ENCODE data around the gene PARP9. TPM values are rescaled to one million over a fixed set of nuclear protein-coding genes. Genes with fewer than 3 reads are reported as not detected.

The PARP9 gene
- total RNA-seq, 1 donor from 2014 or later: 70.8 TPM

DNA sequence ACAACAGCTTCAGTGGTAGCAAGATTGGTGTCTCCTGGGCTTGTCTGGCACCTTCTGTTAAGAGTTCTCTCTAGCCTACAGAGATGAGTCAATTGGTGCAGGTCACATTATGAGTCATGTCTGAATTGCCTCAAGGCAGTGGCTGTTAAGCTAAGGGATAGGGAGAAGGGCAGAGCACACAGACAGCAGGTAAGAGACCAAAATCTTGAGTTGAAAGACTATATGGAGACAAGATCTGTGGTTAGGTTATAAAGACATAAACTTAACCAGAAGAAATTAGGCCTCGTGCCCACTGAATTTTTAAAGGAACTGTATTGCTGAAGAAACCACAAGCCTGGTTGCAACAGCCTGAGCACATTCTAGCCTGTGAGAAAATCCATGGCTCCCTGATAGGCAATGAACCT, 30.2 kb downstream of the PARP9 start:
- Histone ChIP-seq H3K4me1 (no peaks in the 10 kb centered on the region), H3K4me3 (no peak overlapping the region), H3K9me3 (no peaks in the 10 kb centered on the region), H3K27ac (no peak overlapping the region), H3K27me3 (no peaks in the 10 kb centered on the region), H3K36me3 (peaks cover 88% of the 10 kb centered on the region)
- intact Hi-C loops (cut with DNase I): no loop called here
- no peak for DNase-seq
- TF ChIP-seq, protein P1, sequence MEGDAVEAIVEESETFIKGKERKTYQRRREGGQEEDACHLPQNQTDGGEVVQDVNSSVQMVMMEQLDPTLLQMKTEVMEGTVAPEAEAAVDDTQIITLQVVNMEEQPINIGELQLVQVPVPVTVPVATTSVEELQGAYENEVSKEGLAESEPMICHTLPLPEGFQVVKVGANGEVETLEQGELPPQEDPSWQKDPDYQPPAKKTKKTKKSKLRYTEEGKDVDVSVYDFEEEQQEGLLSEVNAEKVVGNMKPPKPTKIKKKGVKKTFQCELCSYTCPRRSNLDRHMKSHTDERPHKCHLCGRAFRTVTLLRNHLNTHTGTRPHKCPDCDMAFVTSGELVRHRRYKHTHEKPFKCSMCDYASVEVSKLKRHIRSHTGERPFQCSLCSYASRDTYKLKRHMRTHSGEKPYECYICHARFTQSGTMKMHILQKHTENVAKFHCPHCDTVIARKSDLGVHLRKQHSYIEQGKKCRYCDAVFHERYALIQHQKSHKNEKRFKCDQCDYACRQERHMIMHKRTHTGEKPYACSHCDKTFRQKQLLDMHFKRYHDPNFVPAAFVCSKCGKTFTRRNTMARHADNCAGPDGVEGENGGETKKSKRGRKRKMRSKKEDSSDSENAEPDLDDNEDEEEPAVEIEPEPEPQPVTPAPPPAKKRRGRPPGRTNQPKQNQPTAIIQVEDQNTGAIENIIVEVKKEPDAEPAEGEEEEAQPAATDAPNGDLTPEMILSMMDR (IDR thresholded peaks at IDR 0.05): no peak
- peak; percentile 58 for ATAC-seq

DNA sequence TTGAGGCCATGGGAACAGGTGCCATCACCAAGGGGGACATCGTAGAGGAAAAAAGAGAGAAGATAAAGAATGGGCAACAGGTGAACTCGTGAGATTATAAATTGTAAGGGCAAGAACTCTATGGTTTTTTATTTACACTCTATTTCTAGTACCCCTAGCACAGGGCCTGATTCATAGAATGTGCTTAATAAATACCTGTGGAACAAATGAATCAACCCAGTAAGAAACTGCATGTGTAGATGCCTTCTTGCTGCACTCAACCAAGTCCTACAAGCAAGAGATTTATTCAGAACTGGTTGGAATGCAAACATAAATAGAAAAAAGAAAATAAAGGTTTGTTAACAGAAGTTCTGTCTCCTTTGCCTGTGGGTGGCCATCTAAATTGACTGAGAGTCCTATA, 30.6 kb downstream of the PARP9 start:
- TF ChIP-seq, protein P1 (IDR thresholded peaks at IDR 0.05): no peak
- no peak for ATAC-seq
- no peak for DNase-seq
- no peaks in the 10 kb centered on the region for H3K27me3 ChIP-seq
- H3K4me3 ChIP-seq: no peak overlapping the region
- H3K9me3 ChIP-seq: no peaks in the 10 kb centered on the region
- peaks cover 89% of the 10 kb centered on the region for H3K36me3 ChIP-seq
- no peak overlapping the region for H3K27ac ChIP-seq
- no peaks in the 10 kb centered on the region for H3K4me1 ChIP-seq
- intact Hi-C loops (cut with DNase I): no loop called here

DNA sequence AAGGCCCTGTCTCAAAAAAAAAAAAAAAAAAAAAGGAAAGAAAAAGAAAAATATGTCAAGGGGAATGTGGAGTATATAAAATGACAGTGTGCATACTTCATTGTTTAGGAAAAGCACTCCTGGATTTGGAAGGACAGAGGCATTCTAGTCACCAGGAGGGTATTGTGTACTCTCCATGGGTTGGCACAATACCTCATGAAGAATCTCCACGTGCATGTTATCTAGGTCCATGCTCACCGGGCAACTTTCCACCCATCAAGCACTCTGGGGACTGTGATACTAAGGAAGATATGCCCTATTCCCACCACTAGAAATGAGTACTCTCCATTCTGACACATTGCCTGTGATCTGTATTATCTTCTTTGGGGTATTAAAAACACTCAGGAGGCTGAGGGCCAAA, 33.9 kb downstream of the PARP9 start:
- intact Hi-C loops (cut with DNase I): no loop called here
- H3K36me3 ChIP-seq: peaks cover 68% of the 10 kb centered on the region

DNA sequence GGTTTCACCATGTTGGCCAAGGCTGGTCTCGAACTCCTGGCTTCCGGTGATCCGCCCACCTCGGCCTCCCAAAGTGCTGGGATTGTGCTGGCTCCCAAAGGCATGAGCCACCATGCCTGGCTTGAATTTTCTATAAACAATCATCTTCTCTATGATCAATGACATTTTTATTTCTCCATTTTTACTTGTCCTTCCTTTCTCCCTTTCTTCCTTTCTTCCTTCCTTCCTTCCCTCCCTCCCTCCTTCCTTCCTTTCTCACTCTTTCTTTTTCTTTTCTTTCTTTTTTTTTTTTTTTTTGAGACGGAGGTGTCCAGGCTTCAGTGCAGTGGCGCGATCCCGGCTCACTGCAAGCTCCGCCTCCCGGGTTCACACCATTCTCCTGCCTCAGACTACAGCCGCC, 40.8 kb downstream of the PARP9 start:
- intact Hi-C loops (cut with DNase I): no loop called here
- Histone ChIP-seq H3K36me3 (peaks cover 10% of the 10 kb centered on the region), H3K4me3 (no peak overlapping the region), H3K27ac (no peak overlapping the region), H3K9me3 (no peaks in the 10 kb centered on the region), H3K27me3 (no peaks in the 10 kb centered on the region), H3K4me1 (no peaks in the 10 kb centered on the region)
- DNase-seq (no peak), ATAC-seq (no peak)
- TF ChIP-seq, protein P1 (IDR thresholded peaks at IDR 0.05): no peak

More for the DNA sequence above, 33.9 kb downstream of the PARP9 start:
- H3K27ac ChIP-seq: no peak overlapping the region
- TF ChIP-seq, protein P1 (IDR thresholded peaks at IDR 0.05): no peak
- ATAC-seq (no peak), DNase-seq (no peak)
- no peak overlapping the region for H3K4me3 ChIP-seq
- no peaks in the 10 kb centered on the region for H3K9me3 ChIP-seq
- no peaks in the 10 kb centered on the region for H3K4me1 ChIP-seq
- H3K27me3 ChIP-seq: no peaks in the 10 kb centered on the region

DNA sequence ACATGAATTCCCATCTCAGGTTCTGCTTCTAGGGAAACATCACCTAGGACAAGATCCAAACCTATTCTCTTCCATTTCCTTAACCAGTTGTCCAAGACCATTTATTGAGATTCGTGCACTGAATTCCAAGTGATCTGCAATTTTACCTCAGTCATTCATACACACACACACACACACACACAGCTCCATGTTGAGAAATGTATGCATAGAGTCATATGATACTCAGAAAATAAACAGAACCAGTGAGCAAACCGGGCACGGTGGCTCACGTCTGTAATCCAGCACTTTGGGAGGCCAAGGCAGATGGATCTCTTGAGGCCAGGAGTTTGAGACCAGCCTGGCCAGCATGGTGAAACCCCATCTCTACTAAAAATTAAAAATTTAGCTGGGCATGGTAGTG, 43.2 kb downstream of the PARP9 start:
- H3K27me3 ChIP-seq: no peaks in the 10 kb centered on the region
- H3K4me3 ChIP-seq: no peak overlapping the region
- intact Hi-C loops (cut with DNase I): no loop called here
- no peaks in the 10 kb centered on the region for H3K4me1 ChIP-seq
- no peak for DNase-seq
- H3K36me3 ChIP-seq: no peaks in the 10 kb centered on the region
- no peaks in the 10 kb centered on the region for H3K9me3 ChIP-seq
- ATAC-seq: no peak
- TF ChIP-seq, protein P1 (IDR thresholded peaks at IDR 0.05): no peak
- no peak overlapping the region for H3K27ac ChIP-seq

DNA sequence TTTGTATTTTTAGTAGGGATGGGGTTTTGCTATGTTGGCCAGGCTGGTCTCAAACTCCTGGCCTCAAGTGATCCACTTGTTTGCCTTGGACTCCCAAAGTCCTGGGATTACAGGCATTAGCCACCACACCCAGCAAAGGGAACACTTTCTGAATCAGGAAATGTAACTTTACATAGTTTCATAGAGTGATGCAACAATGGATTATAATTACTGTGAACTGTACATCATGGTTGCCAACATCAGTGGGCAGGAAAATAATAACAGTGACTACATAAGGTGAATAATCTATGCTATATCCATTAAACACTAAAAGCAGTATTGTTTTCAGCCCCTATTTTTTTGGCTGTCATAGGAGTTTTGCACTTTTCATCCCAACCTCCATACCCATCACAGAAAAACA, 44.4 kb downstream of the PARP9 start:
- H3K27ac ChIP-seq: no peak overlapping the region
- intact Hi-C loops (cut with DNase I): no loop called here
- H3K4me1 ChIP-seq: no peaks in the 10 kb centered on the region
- H3K9me3 ChIP-seq: no peaks in the 10 kb centered on the region
- TF ChIP-seq, protein P1 (IDR thresholded peaks at IDR 0.05): no peak
- H3K36me3 ChIP-seq: no peaks in the 10 kb centered on the region
- no peak overlapping the region for H3K4me3 ChIP-seq
- no peaks in the 10 kb centered on the region for H3K27me3 ChIP-seq
- ATAC-seq (no peak), DNase-seq (no peak)

Data from upper lobe of right lung (tissue), 1 donor.